ACC112 (cell line): ENCODE data around the gene ZNF793.

Experiments used
- H2AFZ ChIP-seq: fragments of 200-600 bp; sonication (generic); one replicate; pipeline ENCODE4 v1.6.0; 2017; ENCODE audit warnings: antibody characterized with exemption, low read length; ENCODE audit not compliant: unreplicated experiment
- H3K27ac ChIP-seq: fragments of 200-600 bp; sonication (generic); 2 replicates; pipeline ENCODE4 v1.5.1; 2014; ENCODE audit warnings: low read depth, mild to moderate bottlenecking, antibody characterized with exemption, low read length, moderate library complexity
- H3K27me3 ChIP-seq: fragments of 200-600 bp; sonication (generic); 2 replicates; pipeline ENCODE4 v1.6.1; 2014; ENCODE audit warnings: mild to moderate bottlenecking, antibody characterized with exemption, low read length, moderate library complexity, mixed read lengths; ENCODE audit not compliant: insufficient read depth
- H3K36me3 ChIP-seq: fragments of 200-600 bp; sonication (generic); 2 replicates; pipeline ENCODE4 v1.6.1; 2016; ENCODE audit warnings: mild to moderate bottlenecking, antibody characterized with exemption, low read length, moderate library complexity, mixed read lengths; ENCODE audit not compliant: insufficient read depth
- H3K4me1 ChIP-seq: fragments of 200-600 bp; sonication (generic); one replicate; pipeline ENCODE4 v1.6.1; 2016; ENCODE audit warnings: low read length, mixed read lengths; ENCODE audit not compliant: insufficient read depth, unreplicated experiment, control insufficient read depth
- H3K4me3 ChIP-seq: fragments of 200-600 bp; sonication (generic); 2 replicates; pipeline ENCODE4 v1.5.1; 2014; ENCODE audit warnings: mild to moderate bottlenecking, low read depth, low read length
- H3K79me2 ChIP-seq: fragments of 200-600 bp; sonication (generic); one replicate; pipeline ENCODE4 v1.6.0; 2016; ENCODE audit warnings: low read length; ENCODE audit not compliant: control insufficient read depth, unreplicated experiment, insufficient read depth

ZNF793 gene

GRCh38 chr19:37506387-37507166, at the start of gene ZNF793:
TSS of gene ZNF793 (plus strand) at chr19:37506939. CDS start at chr19:37523440, 16,501 bp downstream.
- H3K4me3 ChIP-seq, result peak within 1 kb of the TSS; percentile 85
- H3K27me3 ChIP-seq, result no peaks in the 10 kb centered on the region
- no peaks in the 10 kb centered on the region for H3K4me1 ChIP-seq
- H3K27ac ChIP-seq, result peak within 1 kb of the TSS; percentile 75
- H2AFZ ChIP-seq, result peak within 1 kb of the TSS; percentile 60
- H3K36me3 ChIP-seq, result peaks cover 8% of the 10 kb centered on the region; the same call in 1 of the 2 replicates
- H3K79me2 ChIP-seq, result peaks cover 10% of the 10 kb centered on the region

- no peaks in the 10 kb centered on the region for H3K27me3 ChIP-seq
- peak overlapping the region; percentile 97 for H3K4me3 ChIP-seq
- H3K79me2 ChIP-seq, result peaks cover 10% of the 10 kb centered on the region
- peak overlapping the region; percentile 52 for H3K27ac ChIP-seq
- peak overlapping the region; percentile 94 for H2AFZ ChIP-seq
- peaks cover 12% of the 10 kb centered on the region for H3K4me1 ChIP-seq
- H3K36me3 ChIP-seq, result peaks cover 27% of the 10 kb centered on the region
Observed at GRCh38 chr19:37466277-37466797, 40.4 kb upstream of the ZNF793 start.

- Histone ChIP-seq H3K36me3 (peaks cover 27% of the 10 kb centered on the region), H2AFZ (peak within 1 kb of the TSS; percentile 94), H3K4me3 (peak within 1 kb of the TSS; percentile 97), H3K4me1 (peaks cover 12% of the 10 kb centered on the region), H3K27ac (peak within 1 kb of the TSS; percentile 52), H3K27me3 (no peaks in the 10 kb centered on the region), H3K79me2 (peaks cover 10% of the 10 kb centered on the region)
Observed at GRCh38 chr19:37466798-37467607, 39.7 kb upstream of the ZNF793 start, which contains the start of gene ZNF569. TSS of gene ZNF569 (minus strand) at chr19:37467444. CDS start at chr19:37444921, 22,523 bp downstream.

- peaks cover 22% of the 10 kb centered on the region for H3K36me3 ChIP-seq
- H2AFZ ChIP-seq, result peak overlapping the region; percentile 94
- H3K27ac ChIP-seq, result peak overlapping the region; percentile 52; the same call in 1 of the 2 replicates
- peaks cover 10% of the 10 kb centered on the region for H3K79me2 ChIP-seq
- peaks cover 12% of the 10 kb centered on the region for H3K4me1 ChIP-seq
- H3K27me3 ChIP-seq, result no peaks in the 10 kb centered on the region
- peak overlapping the region; percentile 97 for H3K4me3 ChIP-seq
Observed at GRCh38 chr19:37467608-37468090, 39.1 kb upstream of the ZNF793 start.

GRCh38 chr19:37468961-37469777, 37.6 kb upstream of the ZNF793 start, which contains the start of gene ZNF570:
TSS of gene ZNF570 (plus strand) at chr19:37469356. CDS start at chr19:37470355, 999 bp downstream.
- H3K36me3 ChIP-seq, result peaks cover 18% of the 10 kb centered on the region
- peaks cover 12% of the 10 kb centered on the region for H3K4me1 ChIP-seq
- no peaks in the 10 kb centered on the region for H3K27me3 ChIP-seq
- peak within 1 kb of the TSS; percentile 72 for H3K27ac ChIP-seq
- peak within 1 kb of the TSS; percentile 83 for H2AFZ ChIP-seq
- peak within 1 kb of the TSS; percentile 97 for H3K4me3 ChIP-seq
- H3K79me2 ChIP-seq, result peaks cover 10% of the 10 kb centered on the region

- no peaks in the 10 kb centered on the region for H3K27me3 ChIP-seq
- peaks cover 10% of the 10 kb centered on the region for H3K79me2 ChIP-seq
- H3K27ac ChIP-seq, result no peak overlapping the region
- peak overlapping the region; percentile 83 for H2AFZ ChIP-seq
- H3K4me3 ChIP-seq, result peak overlapping the region; percentile 97
- H3K36me3 ChIP-seq, result peaks cover 12% of the 10 kb centered on the region
- peaks cover 12% of the 10 kb centered on the region for H3K4me1 ChIP-seq
Observed at GRCh38 chr19:37470216-37470615, 36.5 kb upstream of the ZNF793 start.

GRCh38 chr19:37472165-37472564, 34.6 kb upstream of the ZNF793 start:
- Histone ChIP-seq H2AFZ (no peak overlapping the region), H3K36me3 (peaks cover 29% of the 10 kb centered on the region), H3K4me1 (peaks cover 9% of the 10 kb centered on the region), H3K4me3 (no peak overlapping the region), H3K79me2 (peaks cover 7% of the 10 kb centered on the region), H3K27me3 (no peaks in the 10 kb centered on the region), H3K27ac (no peak overlapping the region)

GRCh38 chr19:37484406-37485168, 22.2 kb upstream of the ZNF793 start:
- H3K4me3 ChIP-seq, result no peak overlapping the region
- no peaks in the 10 kb centered on the region for H3K4me1 ChIP-seq
- H3K27me3 ChIP-seq, result no peaks in the 10 kb centered on the region
- peaks cover 41% of the 10 kb centered on the region for H3K36me3 ChIP-seq
- H2AFZ ChIP-seq, result no peak overlapping the region
- no peaks in the 10 kb centered on the region for H3K79me2 ChIP-seq
- no peak overlapping the region for H3K27ac ChIP-seq

GRCh38 chr19:37492213-37492612, 14.5 kb upstream of the ZNF793 start:
- Histone ChIP-seq H3K27me3 (no peaks in the 10 kb centered on the region), H3K27ac (no peak overlapping the region), H3K79me2 (no peaks in the 10 kb centered on the region), H2AFZ (no peak overlapping the region), H3K4me3 (no peak overlapping the region), H3K36me3 (no peaks in the 10 kb centered on the region; the same call in 1 of the 2 replicates), H3K4me1 (no peaks in the 10 kb centered on the region)
